Ramos (cell line): ENCODE results near the gene PLEKHG1.

ENCODE experiments used
- in situ Hi-C: fragments of 300-500 bp; cut with MboI; formaldehyde crosslinking; loops from one replicate; pipeline ENCODE4 v1.14.3; 2022; ENCODE audit warnings: low sequenced_read_pairs; ENCODE audit not compliant: unreplicated experiment

Gene PLEKHG1

GRCh38 chr6:150617496-150618460 is 18.1 kb downstream of the PLEKHG1 start:
- in situ Hi-C loops = no loop called here

GRCh38 chr6:150619275-150619674 is 19.6 kb downstream of the PLEKHG1 start:
- in situ Hi-C loops = no loop called here

GRCh38 chr6:150620244-150620643 is 20.6 kb downstream of the PLEKHG1 start:
- in situ Hi-C loops = no loop called here

- in situ Hi-C loops = no loop called here
Measured at GRCh38 chr6:150620763-150621162, 21.1 kb downstream of the PLEKHG1 start.

GRCh38 chr6:150622476-150622875 is 22.8 kb downstream of the PLEKHG1 start:
- in situ Hi-C loops = no loop called here

- in situ Hi-C loops = no loop called here
Measured at GRCh38 chr6:150622941-150623874, 23.5 kb downstream of the PLEKHG1 start.

- in situ Hi-C loops = no loop called here
Measured at GRCh38 chr6:150624191-150624590, 24.5 kb downstream of the PLEKHG1 start.

GRCh38 chr6:150625927-150626326 is 26.2 kb downstream of the PLEKHG1 start:
- in situ Hi-C loops = no loop called here

GRCh38 chr6:150627154-150627553 is 27.5 kb downstream of the PLEKHG1 start:
- in situ Hi-C loops = no loop called here

GRCh38 chr6:150627585-150628025 is 27.9 kb downstream of the PLEKHG1 start:
- in situ Hi-C loops = no loop called here

- in situ Hi-C loops = no loop called here
Measured at GRCh38 chr6:150628908-150629307, 29.2 kb downstream of the PLEKHG1 start.

- in situ Hi-C loops = no loop called here
Measured at GRCh38 chr6:150631283-150631983, 31.7 kb downstream of the PLEKHG1 start.

- in situ Hi-C loops = no loop called here
Measured at GRCh38 chr6:150631984-150632642, 32.4 kb downstream of the PLEKHG1 start.

GRCh38 chr6:150632785-150633485 is 33.2 kb downstream of the PLEKHG1 start:
- in situ Hi-C loops = no loop called here

GRCh38 chr6:150633486-150633834 is 33.8 kb downstream of the PLEKHG1 start:
- in situ Hi-C loops = no loop called here

- in situ Hi-C loops = no loop called here
Measured at GRCh38 chr6:150634176-150634963, 34.7 kb downstream of the PLEKHG1 start.

- in situ Hi-C loops = no loop called here
Measured at GRCh38 chr6:150634964-150635292, 35.2 kb downstream of the PLEKHG1 start.

GRCh38 chr6:150635906-150636514 is 36.3 kb downstream of the PLEKHG1 start:
- in situ Hi-C loops = no loop called here
